Skeletal muscle cell (primary cell): ENCODE measurements around the gene SLC2A6.

Source experiments
- DNase-seq: peaks from one replicate; pipeline ENCODE4 v3.0.0-alpha.2; 2010; ENCODE audit warnings: low read depth
- H3K4me3 ChIP-seq: 2 replicates; pipeline ENCODE4 v1.5.1; 2011; ENCODE audit warnings: low read depth, mild to moderate bottlenecking, control low read depth, low read length, moderate library complexity

The SLC2A6 gene

GRCh38 chr9:133423216-133423615 is 55.7 kb downstream of the SLC2A6 start:
- H3K4me3 ChIP-seq = no peak overlapping the region
- no peak for DNase-seq

GRCh38 chr9:133421615-133422542 is 57.0 kb downstream of the SLC2A6 start, which contains the start of gene ADAMTS13:
Gene ADAMTS13, plus strand, starts transcription at chr9:133422367. Its CDS starts 77 bp downstream, at chr9:133422444.
- H3K4me3 ChIP-seq = no peak within 1 kb of the TSS
- DNase-seq = no peak
